Hematopoietic multipotent progenitor cell treated with erythropoietin and hydrocortisone succinate and interleukin-3 and kit ligand, for 4 days (in vitro differentiated cells): Measurements from ENCODE around the gene CEP112.
A peak's percentile ranks its signal among the peaks of the same experiment; 100 is the strongest.
"Not testable (repeated sequence)": the region's sequence is repeated elsewhere in the genome, so short reads cannot be mapped to it uniquely, and the experiment has no call there.

Experiments used
- DNase-seq: peaks from one replicate; pipeline ENCODE4 v3.0.0-alpha.2; 2015

The CEP112 gene

DNA sequence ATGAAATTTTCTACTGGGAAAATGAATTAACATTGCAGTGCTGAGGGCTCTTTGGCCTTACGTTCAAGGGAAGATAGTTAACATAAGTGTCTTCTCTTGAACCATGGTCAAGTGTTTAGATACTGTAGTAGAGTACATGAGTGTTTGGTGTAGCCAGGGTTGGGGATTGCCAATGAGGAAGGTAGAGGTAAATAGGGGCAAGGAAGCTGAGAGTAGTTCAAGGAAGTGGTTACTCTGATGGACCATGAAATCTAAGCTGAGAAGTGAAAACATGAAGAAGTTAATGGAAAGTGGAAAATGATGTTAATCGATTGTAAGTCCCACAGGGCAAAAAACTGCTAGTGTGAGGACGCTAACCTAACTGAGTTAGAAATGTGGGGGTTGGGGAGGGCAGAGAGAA, 380.9 kb downstream of the CEP112 start:
- DNase-seq: no peak

DNA sequence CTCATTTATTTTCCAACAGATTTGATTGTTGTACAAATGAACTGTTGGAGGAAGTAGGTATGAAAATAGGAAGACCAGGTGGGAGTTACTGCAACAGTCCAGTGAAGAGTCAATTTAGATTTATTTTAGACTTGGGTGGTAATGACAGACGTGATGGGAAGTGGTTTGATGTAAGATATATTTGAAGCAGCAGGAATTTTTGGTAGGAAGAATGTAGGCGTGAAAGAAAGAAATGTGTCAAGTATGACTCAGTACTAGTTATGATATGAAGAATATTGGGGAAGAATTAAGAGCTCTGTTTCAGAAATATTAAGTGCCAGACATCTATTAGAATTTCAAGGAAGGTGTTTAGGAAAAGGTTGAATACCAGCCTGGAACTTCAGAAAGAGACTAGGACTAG, 382.6 kb downstream of the CEP112 start:
- DNase-seq: no peak

DNA sequence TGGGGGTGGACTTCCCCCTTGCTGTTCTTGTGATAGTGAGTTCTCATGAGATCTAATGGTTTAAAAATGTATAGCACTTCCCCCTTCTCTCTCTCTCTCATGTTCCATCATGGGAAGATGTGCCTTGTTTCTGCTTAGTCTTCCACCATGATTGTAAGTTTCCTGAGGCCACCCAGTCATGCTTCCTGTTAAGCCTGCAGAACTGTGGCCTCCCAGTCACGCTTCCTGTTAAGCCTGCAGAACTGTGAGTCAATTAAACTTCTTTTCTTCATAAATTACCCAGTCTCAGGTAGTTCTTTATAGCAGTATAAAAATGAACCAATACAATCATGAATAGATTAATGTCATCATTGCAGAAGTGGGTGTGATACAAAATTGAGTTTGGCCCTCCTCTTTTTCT, 383.4 kb downstream of the CEP112 start:
- DNase-seq: not testable (repeated sequence)

DNA sequence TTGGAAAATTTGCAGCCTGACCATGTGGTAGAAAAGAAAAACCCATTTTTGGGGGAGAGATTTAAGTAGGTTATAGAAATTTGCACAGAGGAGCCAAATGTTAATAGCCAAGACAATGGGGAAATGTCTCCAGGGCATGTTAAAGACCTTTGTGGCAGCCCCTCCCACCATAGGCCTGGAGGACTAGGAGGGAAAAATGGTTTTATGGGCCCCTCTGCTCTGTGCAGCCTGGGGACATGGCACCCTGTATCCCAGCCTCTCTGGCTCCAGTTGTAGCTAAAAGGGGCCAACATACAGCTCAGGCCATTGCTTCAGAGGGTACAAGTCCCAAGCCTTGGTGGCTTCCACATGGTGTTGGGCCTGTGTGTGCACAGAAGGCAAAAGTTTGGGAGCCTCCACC, 384.6 kb downstream of the CEP112 start:
- no peak for DNase-seq

DNA sequence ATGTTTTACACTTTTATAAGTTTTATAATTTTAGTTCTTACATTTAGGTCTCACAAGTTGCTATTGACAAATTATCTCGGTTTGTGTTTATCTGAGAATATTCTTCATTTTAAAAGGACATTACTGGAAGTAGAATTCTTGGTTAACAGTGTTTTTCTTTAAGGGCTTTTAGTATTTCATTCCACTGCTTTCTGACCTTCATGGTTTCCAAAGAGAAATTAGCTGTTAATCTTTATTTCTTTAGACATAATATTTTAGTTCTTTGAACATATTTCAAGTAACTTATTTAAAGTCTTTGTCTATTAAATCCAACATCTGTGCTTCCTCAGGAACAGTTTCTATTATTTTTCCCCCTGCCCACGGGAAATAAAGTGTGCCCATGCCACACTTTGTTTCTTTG, 390.4 kb downstream of the CEP112 start:
- no peak for DNase-seq

DNA sequence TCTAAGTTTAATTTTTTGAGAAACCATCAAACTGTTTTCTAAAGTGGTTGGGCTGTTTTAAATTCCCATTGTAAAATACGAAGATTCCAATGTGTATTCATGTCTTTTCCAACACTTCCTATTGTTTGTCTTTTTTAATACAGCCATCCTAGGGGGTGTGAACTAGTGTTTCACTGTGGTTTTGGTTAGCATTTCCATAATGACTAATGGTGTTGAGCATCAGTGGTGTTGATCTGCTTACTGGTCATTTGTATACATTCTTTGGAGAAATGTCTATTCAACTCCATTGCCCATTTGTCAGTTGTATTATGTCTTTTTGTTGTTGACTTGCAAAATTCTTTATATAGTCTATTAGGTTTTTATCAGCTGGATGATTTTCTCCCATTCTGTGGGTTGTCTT, 391.3 kb downstream of the CEP112 start:
- DNase-seq: no peak

DNA sequence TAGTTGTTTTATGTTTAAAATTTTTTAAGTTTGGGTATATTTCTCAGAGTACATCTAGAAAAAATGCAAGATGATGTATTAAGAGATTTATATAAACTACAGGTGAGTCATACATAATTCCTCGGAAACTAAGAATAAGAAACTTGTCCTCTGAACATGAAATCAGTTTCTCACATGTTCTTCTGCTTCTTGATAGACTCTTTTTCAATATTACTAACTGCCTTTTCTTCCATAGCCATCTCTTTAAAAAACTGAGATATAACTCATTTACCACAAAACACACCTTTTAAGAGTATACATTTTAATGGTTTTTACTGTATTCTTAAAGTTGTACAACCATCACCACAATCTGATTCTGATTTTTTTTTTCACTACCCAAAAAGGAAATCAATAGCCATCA, 392.1 kb downstream of the CEP112 start:
- DNase-seq: no peak

DNA sequence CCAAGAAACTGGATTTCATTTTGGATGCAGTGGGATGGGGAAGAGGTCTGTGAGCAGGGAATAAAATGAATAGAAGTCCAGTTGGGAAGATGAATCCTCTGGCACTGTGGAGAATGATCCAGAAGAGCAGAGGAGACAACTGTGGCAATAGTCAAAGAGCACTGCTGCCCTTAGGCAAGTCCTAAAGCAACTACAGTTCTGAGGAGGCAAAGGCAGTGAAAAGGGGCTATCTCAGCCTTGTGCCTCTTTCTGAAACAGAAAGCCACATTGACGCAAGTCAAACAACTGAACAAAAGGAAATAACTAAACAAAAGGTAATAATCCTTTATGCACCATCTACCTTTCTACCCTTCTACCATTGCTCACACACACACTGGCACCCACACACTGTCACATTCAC, 392.5 kb downstream of the CEP112 start:
- no peak for DNase-seq

DNA sequence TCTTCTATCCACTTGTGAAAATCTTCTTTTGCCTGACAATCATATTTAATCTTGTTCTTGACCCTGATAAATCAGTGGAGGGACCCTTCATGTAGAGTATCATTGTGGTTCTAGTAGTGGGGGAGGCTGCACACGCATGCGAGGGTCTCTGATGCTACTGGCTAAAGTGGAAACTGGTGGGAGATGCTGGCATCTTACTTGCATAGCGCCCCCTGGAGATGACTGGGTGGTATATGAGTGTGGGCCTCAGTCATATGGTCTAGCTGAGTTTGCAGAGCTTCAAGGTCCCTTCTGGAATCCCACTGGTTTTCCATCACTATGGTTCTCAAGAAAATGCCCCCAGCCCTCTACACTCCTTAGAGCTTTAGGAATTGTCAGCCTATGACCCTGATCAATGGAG, 394.1 kb downstream of the CEP112 start:
- DNase-seq: peak; percentile 30

DNA sequence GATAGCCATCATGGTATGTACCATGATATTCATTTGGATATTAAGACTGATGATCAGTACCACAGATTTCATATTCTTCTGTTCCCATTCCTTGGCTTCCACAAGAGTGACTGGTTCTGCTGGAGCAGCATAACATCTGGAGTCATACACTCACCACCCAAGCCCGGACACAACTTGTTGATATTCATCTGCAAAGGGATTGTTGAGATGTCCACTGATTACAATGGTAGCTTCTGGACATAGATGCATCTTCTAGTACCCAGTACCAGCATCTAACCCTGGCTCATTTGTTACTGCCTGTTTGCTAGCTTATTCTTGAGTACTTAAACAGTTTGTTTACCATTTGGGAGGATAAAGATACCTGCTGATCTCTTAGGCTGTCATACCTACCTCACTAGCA, 394.8 kb downstream of the CEP112 start:
- no peak for DNase-seq

DNA sequence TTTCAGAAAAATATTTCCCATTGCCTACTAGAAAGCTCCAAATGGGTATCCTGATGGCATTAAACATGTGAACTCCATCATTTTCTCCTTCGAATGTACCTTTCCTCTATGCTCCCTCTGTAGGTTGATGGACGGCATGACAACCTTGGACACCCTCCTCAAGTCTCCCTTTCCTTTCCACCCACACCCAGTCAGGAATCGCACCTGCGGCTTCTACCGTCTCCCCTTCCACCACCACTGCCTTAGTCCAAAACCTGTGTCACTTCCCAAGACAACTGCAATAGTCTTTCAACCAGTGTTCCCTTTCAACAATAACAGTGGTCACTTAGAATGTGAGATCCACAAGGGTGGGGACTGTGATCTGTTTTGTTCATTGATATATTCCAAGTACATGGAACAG, 397.4 kb downstream of the CEP112 start:
- peak; percentile 51 for DNase-seq

DNA sequence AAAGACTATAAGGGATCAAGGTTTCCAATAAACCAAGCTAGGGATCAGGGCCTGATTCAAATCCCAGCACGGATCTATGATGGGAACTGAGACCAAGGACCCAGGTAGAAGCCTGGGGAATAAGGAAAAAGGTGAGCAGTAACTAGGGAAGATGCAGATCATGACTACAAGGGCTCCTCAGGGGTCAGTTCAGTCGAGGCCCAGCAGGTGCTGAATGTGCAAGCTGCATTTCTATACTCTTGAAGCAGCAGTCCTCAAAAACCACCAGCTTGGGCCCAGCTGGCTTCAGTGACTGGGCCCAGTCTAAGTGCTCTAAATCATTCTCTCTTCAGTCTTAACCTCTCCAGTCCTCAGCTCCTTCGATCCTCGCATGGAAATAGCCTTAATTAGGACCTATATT, 401.7 kb downstream of the CEP112 start:
- no peak for DNase-seq

DNA sequence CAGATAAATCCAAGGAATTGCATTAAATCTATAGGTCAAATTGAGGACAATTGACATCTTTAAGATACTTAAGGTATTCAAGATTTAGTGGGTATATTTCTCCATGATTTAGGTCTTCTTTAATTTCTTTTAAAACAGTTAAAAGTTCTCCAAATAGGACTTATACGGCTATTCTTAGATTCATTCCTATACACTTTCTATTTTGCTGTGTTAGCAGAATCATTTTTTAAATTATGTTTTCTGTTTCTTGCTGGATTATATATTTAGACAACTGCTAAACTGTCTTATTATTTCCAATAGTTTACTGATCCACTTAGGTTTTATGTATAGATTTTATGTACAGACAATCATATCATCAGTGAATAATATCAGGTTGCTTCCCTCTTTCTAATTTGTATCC, 404.4 kb downstream of the CEP112 start:
- DNase-seq: no peak

DNA sequence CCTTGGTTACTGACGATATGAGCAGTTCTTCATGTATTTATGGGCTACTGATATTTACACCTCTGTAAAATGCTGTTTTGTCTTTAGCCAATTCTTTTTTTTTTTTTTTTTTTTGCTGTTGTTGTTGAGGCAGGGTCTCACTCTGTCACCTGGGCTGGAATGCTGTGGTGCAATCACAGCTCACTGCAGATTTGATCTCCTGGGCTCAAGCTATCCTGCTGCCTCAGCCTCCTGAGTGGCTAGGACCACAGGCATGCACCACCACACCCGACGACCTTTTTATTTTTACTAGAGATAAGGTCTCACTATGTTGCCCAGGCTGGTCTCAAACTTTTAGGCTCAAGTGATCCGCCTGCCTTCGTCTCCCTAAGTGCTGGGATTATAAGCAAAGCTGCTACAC, 405.5 kb downstream of the CEP112 start:
- no peak for DNase-seq

DNA sequence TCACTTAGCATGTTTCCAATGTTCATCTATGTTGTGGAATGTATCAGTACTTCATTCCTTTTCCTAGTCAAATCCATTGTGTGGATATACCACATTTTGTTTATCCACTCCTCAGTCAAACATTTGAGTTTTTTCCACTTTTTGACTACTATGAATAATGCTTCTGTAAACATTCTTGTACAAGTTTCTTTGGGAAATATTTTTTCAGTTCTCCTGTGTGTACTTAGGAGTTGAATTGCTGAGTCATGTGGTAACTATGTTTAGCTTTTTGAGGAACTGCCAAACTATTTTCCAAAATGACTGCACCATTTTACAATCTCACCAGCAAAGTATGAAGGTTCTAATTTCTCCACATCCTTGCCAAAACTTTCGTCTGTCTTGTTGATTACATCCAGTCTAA, 406.8 kb downstream of the CEP112 start:
- peak; percentile 61 for DNase-seq

DNA sequence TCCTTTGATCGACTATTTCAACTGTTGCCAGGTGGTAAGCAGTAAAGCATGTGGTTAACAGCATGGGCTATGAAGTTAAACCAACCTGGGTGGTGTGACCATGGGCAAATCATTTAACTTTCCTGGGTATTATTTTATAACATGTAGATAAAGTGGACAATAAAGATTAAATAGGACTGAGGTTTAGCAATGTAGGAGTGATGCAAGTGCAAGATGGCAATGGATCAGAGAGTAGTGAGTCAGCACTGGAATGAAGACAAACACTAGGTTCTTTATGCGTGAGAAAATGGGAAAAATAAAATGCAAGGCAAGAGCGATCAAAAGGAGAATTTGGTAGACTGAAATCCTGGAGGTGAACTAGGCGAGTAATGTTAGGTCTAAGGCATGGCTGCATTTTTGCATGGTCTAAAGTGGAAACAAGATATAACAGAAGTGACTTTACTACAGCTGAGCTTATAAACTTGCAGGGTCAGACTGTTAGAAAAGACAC, 408.0 kb downstream of the CEP112 start:
- no peak for DNase-seq

DNA sequence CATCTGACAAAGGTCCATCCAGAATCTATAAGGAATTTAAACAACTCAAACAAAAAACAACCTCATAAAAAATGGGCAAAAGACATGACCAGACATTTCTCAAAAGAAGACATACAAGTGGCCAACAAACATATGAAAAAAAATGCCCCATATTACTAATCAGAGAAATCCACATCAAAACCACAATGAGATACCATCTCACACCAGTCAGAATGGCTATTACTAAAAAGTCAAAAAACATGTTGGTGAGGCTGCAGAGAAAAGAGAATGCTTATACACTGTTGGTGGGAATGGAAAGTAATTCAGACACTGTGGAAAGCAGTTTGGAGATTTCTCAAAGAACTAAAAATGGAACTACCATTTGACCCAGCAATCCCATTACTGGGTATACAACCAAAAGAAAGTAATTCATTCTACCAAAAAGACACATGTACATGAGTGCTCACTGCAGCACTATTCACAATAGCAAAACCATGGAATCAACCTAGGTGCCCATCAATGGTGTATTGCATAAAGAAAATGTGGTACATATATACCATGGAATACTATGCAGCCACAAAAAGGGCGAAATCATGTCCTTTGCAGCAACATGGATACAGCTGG, 409.7 kb downstream of the CEP112 start:
- DNase-seq: not testable (repeated sequence)

DNA sequence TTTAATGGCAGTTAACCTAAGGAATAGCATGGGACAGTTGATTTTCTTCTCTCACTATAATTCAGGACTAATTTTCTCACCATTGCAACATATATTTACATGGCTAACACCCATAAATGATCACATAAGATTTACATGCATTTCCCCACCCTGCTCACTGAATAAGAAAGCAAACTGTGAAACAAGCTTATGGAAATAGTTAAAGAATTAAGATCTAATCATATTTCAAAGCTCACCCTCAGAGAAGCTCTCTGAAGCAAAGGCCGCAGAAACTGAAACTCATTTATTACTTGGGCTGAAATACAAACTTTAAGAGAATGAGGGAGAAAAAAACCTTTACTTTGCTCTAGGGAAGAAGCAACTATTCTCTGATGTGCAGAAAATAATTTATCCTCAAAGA, 411.8 kb downstream of the CEP112 start:
- no peak for DNase-seq

DNA sequence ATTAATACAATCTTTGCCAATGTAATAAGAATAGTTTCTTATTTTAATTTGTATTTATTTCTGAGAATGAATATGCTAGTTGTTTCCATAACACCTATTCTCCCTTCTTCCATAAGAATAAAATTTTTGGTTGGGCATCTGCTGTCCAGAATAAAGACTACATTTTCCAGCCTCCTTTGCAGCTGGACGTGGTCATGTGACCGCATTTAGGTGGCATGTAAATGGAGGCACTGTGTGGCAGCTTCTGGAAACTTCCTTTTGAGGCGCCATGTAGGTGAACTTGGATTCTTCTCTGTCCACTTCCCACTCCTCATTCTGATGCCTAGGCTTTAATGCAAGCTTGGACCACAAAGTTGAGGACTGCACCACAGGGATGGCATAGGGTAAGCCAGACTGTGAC, 415.0 kb downstream of the CEP112 start:
- no peak for DNase-seq

DNA sequence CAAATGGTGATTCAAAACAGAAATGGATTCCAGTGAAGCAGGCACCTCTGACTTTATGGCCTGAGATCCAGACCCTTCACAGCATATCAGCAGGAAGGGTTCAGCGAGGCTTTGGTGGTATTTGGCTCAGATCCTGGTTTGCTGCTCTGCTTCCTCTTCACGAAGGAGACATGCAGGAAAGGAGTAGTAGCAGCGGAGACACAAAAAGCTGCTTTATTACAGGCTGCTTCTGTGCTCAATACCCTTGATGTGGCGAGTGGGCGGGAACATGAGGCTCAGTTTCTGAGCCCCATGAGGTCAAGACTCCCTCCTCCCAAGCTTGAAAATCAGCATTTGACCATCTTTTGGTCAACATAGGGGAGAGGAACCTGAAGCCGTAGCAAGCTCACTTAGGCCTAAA, 417.1 kb downstream of the CEP112 start:
- DNase-seq: peak; percentile 50

DNA sequence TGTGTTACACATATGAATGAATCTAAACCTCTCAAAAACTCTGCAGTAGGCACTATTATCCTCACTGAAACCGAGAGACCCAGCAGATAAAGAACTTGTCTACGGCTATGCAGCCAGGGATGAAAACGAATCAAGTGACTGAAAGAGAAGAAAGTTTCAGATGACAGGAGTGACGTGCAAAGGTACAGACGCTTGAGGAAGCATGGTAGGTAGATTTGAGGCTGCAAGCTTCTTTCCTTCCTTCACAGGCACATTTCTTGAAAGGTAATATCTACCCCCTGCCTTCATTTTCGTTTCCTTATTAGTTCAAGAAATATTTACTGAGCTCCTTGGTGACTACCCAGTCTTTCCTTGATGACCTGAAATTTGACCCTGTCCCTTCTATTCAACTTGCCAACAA, 418.9 kb downstream of the CEP112 start:
- no peak for DNase-seq

DNA sequence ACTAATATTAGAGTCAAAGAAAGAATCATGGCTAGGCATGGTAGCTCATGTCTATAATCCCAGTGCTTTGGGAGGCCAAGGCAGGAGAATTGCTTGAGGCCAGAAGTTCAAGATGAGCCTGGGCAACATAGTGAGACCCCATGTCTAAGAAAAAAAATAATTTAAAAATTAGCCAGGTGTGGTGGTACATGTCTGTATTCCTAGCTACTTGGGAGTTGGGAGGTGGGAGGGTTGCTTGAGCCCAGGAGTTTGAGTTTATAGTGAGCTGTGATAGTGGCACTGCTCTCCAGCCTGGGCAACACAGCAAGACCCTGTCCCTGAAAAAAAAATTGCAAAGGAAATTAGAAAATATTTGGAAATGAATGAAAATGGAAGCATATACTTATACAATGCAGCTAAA, 420.2 kb downstream of the CEP112 start:
- DNase-seq: no peak

DNA sequence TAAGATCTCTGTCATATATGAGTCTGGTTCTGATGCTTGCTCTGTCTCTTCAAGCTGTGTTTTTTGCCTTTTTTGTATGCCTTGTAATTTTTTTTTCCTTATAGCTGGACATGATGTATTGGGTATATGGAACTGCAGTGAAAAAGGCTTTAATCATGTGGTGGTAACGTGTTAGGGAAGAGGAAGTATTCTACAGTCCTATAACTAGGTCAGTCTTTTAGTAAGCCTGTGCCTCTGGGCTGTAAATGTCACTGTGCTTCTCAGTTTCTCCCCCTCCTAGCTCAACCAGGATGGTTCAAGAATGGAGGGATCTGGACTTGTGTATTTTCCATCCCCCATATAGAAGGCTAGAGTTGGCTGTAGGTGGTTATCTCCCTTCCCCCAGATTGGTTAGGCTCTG, 428.1 kb downstream of the CEP112 start:
- no peak for DNase-seq

DNA sequence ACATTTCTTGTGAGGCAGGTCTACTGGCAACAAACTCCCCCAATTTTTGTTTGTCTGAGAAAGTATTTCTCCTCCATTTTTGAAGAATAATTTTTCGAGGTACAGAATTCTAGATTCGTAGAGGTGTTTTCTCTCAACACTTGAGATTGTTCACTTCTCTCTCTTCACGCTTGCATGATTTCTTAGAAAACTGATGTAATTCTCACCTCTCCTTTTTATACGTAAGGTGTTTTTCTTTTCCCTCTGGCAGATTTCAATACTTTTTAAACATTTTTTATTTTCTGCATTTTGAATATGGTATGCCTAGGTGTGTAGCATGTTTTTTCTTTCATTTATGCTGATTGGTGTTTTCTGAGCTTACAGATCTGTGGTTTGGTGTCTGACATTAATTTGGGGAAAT, 429.0 kb downstream of the CEP112 start:
- no peak for DNase-seq

DNA sequence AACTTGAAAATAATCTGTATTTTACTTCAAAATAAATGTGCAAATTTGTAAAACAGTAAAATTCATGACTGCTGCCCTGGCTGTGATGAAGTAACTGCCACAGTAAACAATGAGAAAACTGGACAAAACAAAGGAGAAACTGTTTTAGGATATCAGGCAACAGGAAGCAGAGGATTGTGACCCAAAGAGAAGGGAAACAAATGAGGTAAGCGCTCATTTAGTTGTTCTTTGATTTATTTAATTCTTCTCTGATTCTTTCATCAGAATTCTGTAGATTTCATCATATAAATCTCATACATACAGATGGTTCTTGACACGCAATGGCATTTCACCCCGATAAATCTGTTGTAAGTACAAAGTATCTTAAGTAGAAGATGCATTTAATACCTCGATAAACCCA, 432.4 kb downstream of the CEP112 start:
- DNase-seq: no peak

DNA sequence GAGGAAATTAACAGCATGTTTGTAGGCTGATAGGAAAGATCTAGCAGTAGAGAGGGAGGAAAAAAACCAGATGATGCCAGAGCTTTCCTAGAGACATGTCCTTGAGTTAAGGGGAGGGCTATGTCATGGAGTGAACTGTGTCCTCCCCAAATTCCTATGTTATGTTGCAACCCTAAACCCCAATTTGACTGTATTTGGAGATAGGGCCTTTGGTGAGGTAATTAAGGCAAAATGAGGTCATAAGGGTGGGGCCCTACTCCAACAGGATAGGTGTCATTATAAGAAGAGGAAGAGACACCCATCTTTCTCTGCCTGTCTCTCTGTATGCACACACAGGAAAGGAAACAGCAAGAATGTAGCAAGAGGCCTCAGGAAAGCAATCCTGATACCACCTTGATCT, 435.2 kb downstream of the CEP112 start:
- no peak for DNase-seq
